Measurements from ENCODE around the gene MAU2.

- TF ChIP-seq, protein P1, sequence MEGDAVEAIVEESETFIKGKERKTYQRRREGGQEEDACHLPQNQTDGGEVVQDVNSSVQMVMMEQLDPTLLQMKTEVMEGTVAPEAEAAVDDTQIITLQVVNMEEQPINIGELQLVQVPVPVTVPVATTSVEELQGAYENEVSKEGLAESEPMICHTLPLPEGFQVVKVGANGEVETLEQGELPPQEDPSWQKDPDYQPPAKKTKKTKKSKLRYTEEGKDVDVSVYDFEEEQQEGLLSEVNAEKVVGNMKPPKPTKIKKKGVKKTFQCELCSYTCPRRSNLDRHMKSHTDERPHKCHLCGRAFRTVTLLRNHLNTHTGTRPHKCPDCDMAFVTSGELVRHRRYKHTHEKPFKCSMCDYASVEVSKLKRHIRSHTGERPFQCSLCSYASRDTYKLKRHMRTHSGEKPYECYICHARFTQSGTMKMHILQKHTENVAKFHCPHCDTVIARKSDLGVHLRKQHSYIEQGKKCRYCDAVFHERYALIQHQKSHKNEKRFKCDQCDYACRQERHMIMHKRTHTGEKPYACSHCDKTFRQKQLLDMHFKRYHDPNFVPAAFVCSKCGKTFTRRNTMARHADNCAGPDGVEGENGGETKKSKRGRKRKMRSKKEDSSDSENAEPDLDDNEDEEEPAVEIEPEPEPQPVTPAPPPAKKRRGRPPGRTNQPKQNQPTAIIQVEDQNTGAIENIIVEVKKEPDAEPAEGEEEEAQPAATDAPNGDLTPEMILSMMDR (IDR thresholded peaks at IDR 0.05), result no peak
- TF ChIP-seq POLR2A (IDR thresholded peaks at IDR 0.05), result no peak
These were observed 25.3 kb downstream of the MAU2 start for GRCh38 chr19:19345970-19346369.

Measured in prostate gland (tissue), 2 donors.